GM23248 (cell line): ENCODE data around the gene MIS12.

Experiments
- EZH2 ChIP-seq: fragments of 200-600 bp; sonication (generic); IDR thresholded peaks from 2 replicates; pipeline ENCODE4 v1.6.1; 2018; ENCODE audit warnings: antibody characterized with exemption, mild to moderate bottlenecking; ENCODE audit not compliant: insufficient read depth, poor library complexity, severe bottlenecking
- EZH2phosphoT487 ChIP-seq: fragments of 200-600 bp; sonication (generic); IDR thresholded peaks from 2 replicates; pipeline ENCODE4 v1.6.1; 2018; ENCODE audit warnings: antibody characterized with exemption, moderate library complexity, mild to moderate bottlenecking, low read depth; ENCODE audit not compliant: insufficient read depth

- TF ChIP-seq EZH2: no peak
- no peak for TF ChIP-seq EZH2phosphoT487
Observed at GRCh38 chr17:5486206-5487124, at the start of gene MIS12.
